ENCODE measurements around the gene DNAJC3.

Gene DNAJC3

GRCh38 chr13:95841894-95842293 lies 165.0 kb downstream of the DNAJC3 start:
- DNase-seq (ENCODE audit: low read depth in 2 of 2) = no peak

- no peak for DNase-seq (ENCODE audit: low read depth in 2 of 2)
These were observed 166.0 kb downstream of the DNAJC3 start for GRCh38 chr13:95842898-95843297.
